BLaER1 (cell line): ENCODE data around the gene SRSF12.

ENCODE experiments used
- H3K27ac ChIP-seq: shearing (Covaris generic); formaldehyde crosslinking; 2 replicates; pipeline ENCODE4 v1.8.1; 2022
- H3K27me3 ChIP-seq: shearing (Covaris generic); formaldehyde crosslinking; 2 replicates; pipeline ENCODE4 v1.8.1; 2022
- H3K36me3 ChIP-seq: shearing (Covaris generic); formaldehyde crosslinking; 2 replicates; pipeline ENCODE4 v1.8.1; 2022
- H3K4me1 ChIP-seq: shearing (Covaris generic); formaldehyde crosslinking; 2 replicates; pipeline ENCODE4 v1.8.1; 2022
- H3K4me2 ChIP-seq: shearing (Covaris generic); formaldehyde crosslinking; 2 replicates; pipeline ENCODE4 v1.8.1; 2022
- H3K4me3 ChIP-seq: shearing (Covaris generic); formaldehyde crosslinking; 2 replicates; pipeline ENCODE4 v1.8.1; 2022
- H3K9ac ChIP-seq: shearing (Covaris generic); formaldehyde crosslinking; 2 replicates; pipeline ENCODE4 v1.8.1; 2022
- H3K9me3 ChIP-seq: shearing (Covaris generic); formaldehyde crosslinking; 2 replicates; pipeline ENCODE4 v1.8.1; 2022
- H4K20me1 ChIP-seq: shearing (Covaris generic); formaldehyde crosslinking; 2 replicates; pipeline ENCODE4 v1.8.1; 2022
- Cebpa-rat ChIP-seq: shearing (Covaris generic); IDR thresholded peaks from 2 replicates; pipeline ENCODE4 v1.8.1; 2022

The SRSF12 gene

GRCh38 chr6:89059227-89059626 lies 58.6 kb downstream of the SRSF12 start:
- H3K4me1 ChIP-seq: no peaks in the 10 kb centered on the region
- no peaks in the 10 kb centered on the region for H3K36me3 ChIP-seq
- H3K4me2 ChIP-seq: no peak overlapping the region
- H3K9ac ChIP-seq: no peak overlapping the region
- H3K4me3 ChIP-seq: no peak overlapping the region
- no peaks in the 10 kb centered on the region for H3K9me3 ChIP-seq
- H3K27ac ChIP-seq: no peak overlapping the region
- H4K20me1 ChIP-seq: no peaks in the 10 kb centered on the region
- no peaks in the 10 kb centered on the region for H3K27me3 ChIP-seq
- no peak for TF ChIP-seq Cebpa-rat

DNA sequence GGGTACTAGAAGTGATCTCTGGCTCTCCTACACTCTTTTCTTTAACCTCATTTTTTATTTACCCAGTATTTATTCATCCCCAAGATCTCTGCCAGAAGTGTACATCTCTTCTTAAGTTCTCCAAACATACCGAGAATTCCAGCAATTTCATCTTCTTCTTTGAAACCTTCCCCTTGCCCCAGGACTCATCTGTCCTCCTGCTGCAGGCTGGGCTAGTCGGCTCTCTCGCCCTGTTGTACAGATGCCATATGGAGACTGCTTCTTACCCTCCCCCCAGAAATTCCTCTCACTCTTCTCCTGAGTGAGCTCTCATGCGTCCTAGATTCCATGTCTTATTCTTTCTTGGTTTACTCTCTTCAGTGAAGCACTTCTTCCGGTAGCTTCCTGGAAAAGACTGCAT lies 59.2 kb downstream of the SRSF12 start:
- Histone ChIP-seq H3K4me2 (no peak overlapping the region), H3K4me3 (no peak overlapping the region), H3K27me3 (no peaks in the 10 kb centered on the region), H3K27ac (no peak overlapping the region), H3K4me1 (no peaks in the 10 kb centered on the region), H3K9ac (no peak overlapping the region), H4K20me1 (no peaks in the 10 kb centered on the region), H3K36me3 (no peaks in the 10 kb centered on the region), H3K9me3 (no peaks in the 10 kb centered on the region)
- no peak for TF ChIP-seq Cebpa-rat

DNA sequence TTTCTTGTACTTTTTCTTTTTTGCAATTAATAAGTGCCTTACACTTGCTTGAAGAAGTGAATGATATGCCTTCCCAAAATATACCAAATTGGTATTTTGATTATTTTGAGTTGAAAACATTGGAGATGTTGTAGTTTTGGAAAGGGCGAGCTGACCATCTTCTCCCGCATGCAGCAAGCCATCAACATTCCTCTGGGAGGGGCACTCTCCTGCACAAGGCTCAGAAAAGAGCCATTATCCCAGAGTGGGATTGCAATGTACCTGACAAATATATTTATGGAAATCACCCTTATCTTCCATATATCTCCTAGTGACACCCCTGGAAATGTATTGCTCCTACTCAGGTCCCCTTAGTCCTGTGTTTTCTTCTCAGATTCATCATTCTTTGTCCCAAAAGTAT lies 60.1 kb downstream of the SRSF12 start:
- Histone ChIP-seq H3K9ac (no peak overlapping the region), H3K36me3 (no peaks in the 10 kb centered on the region), H3K27ac (no peak overlapping the region), H3K9me3 (no peaks in the 10 kb centered on the region), H3K27me3 (no peaks in the 10 kb centered on the region), H3K4me1 (no peaks in the 10 kb centered on the region), H3K4me3 (no peak overlapping the region), H3K4me2 (no peak overlapping the region), H4K20me1 (no peaks in the 10 kb centered on the region)
- no peak for TF ChIP-seq Cebpa-rat

DNA sequence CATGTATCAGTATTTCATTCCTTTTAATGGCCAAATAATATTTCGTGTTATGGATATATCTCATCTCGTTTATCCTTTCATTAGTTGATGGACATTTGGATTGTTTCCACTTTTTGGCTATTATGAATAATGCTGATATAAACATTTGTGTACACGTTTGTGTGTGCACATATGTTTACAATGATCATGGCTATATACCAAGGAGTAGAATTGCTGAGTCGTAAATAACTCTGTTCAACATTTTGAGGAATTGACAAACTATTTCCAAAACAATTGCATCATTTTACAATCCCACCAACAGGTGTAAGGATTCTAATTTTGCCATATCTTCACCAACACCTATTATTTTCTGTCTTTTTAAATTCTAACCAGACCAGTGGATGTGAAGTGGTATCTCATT lies 63.7 kb downstream of the SRSF12 start:
- TF ChIP-seq Cebpa-rat: no peak
- H3K4me3 ChIP-seq: no peak overlapping the region
- no peak overlapping the region for H3K27ac ChIP-seq
- no peak overlapping the region for H3K9ac ChIP-seq
- no peaks in the 10 kb centered on the region for H3K9me3 ChIP-seq
- H4K20me1 ChIP-seq: no peaks in the 10 kb centered on the region
- no peaks in the 10 kb centered on the region for H3K27me3 ChIP-seq
- no peaks in the 10 kb centered on the region for H3K4me1 ChIP-seq
- H3K4me2 ChIP-seq: no peak overlapping the region
- H3K36me3 ChIP-seq: no peaks in the 10 kb centered on the region

GRCh38 chr6:89051676-89052075 lies 66.2 kb downstream of the SRSF12 start:
- no peak for TF ChIP-seq Cebpa-rat
- H3K4me1 ChIP-seq: no peaks in the 10 kb centered on the region
- H3K9me3 ChIP-seq: no peaks in the 10 kb centered on the region
- H3K9ac ChIP-seq: no peak overlapping the region
- H3K4me2 ChIP-seq: no peak overlapping the region
- H3K27ac ChIP-seq: no peak overlapping the region
- H3K4me3 ChIP-seq: no peak overlapping the region
- no peaks in the 10 kb centered on the region for H3K36me3 ChIP-seq
- no peaks in the 10 kb centered on the region for H3K27me3 ChIP-seq
- H4K20me1 ChIP-seq: no peaks in the 10 kb centered on the region

DNA sequence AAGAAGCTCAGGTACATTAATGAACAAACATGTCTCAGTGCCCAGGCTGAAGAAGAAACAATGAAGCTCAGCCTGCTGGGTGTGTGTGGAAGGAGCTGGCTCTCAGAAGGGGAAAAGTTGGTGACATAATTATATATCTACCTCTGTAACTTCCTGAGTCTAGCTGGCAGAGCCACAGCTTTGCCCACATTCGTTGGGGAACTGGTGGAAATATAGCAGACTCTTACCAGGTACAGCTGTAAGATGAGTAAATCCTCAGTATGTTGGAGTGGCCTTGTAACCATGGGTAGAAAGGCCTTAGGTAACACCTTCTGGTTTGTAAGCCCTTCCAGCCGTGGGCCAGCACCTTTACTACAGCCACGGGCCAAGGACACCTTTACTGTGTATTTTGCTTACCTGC lies 67.2 kb downstream of the SRSF12 start:
- no peaks in the 10 kb centered on the region for H3K27me3 ChIP-seq
- TF ChIP-seq Cebpa-rat: no peak
- no peak overlapping the region for H3K4me3 ChIP-seq
- no peaks in the 10 kb centered on the region for H3K36me3 ChIP-seq
- no peaks in the 10 kb centered on the region for H3K9me3 ChIP-seq
- no peaks in the 10 kb centered on the region for H3K4me1 ChIP-seq
- H3K27ac ChIP-seq: no peak overlapping the region
- H3K9ac ChIP-seq: no peak overlapping the region
- H4K20me1 ChIP-seq: no peaks in the 10 kb centered on the region
- no peak overlapping the region for H3K4me2 ChIP-seq

- no peaks in the 10 kb centered on the region for H3K9me3 ChIP-seq
- no peak overlapping the region for H3K4me2 ChIP-seq
- no peaks in the 10 kb centered on the region for H3K36me3 ChIP-seq
- H3K9ac ChIP-seq: no peak overlapping the region
- H3K27ac ChIP-seq: no peak overlapping the region
- no peaks in the 10 kb centered on the region for H3K4me1 ChIP-seq
- H4K20me1 ChIP-seq: no peaks in the 10 kb centered on the region
- no peaks in the 10 kb centered on the region for H3K27me3 ChIP-seq
- TF ChIP-seq Cebpa-rat: no peak
- no peak overlapping the region for H3K4me3 ChIP-seq
These were observed 67.7 kb downstream of the SRSF12 start for GRCh38 chr6:89050155-89050554.

DNA sequence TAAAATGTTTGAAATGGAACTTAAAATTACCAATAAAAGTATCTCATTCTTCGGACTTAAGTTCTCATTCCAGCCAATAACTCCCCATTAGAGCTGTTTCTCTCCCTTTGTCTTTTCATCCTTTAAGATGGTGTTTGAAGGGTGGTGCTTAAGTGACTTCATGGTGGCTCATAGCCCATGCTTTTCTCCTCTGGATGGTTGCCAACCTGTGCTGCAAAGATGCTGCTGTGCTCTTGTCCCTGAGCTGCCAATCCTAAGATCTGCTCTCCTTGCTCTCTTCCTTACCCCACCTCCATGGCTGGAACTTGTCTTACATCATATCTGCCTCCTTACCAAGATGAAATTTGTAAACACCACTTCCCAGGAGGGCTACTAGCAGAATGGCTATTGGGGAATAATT lies 68.9 kb downstream of the SRSF12 start:
- Histone ChIP-seq H3K27me3 (no peaks in the 10 kb centered on the region), H3K9me3 (no peaks in the 10 kb centered on the region), H3K4me2 (no peak overlapping the region), H3K36me3 (no peaks in the 10 kb centered on the region), H3K4me3 (no peak overlapping the region), H4K20me1 (no peaks in the 10 kb centered on the region), H3K9ac (no peak overlapping the region), H3K27ac (no peak overlapping the region), H3K4me1 (no peaks in the 10 kb centered on the region)
- TF ChIP-seq Cebpa-rat: no peak

- H3K4me1 ChIP-seq: no peaks in the 10 kb centered on the region
- no peaks in the 10 kb centered on the region for H3K9me3 ChIP-seq
- no peaks in the 10 kb centered on the region for H3K36me3 ChIP-seq
- no peak overlapping the region for H3K9ac ChIP-seq
- H4K20me1 ChIP-seq: no peaks in the 10 kb centered on the region
- no peak for TF ChIP-seq Cebpa-rat
- no peak overlapping the region for H3K4me2 ChIP-seq
- no peak overlapping the region for H3K27ac ChIP-seq
- H3K4me3 ChIP-seq: no peak overlapping the region
- H3K27me3 ChIP-seq: no peaks in the 10 kb centered on the region
These were observed 69.5 kb downstream of the SRSF12 start for GRCh38 chr6:89048288-89048923.

DNA sequence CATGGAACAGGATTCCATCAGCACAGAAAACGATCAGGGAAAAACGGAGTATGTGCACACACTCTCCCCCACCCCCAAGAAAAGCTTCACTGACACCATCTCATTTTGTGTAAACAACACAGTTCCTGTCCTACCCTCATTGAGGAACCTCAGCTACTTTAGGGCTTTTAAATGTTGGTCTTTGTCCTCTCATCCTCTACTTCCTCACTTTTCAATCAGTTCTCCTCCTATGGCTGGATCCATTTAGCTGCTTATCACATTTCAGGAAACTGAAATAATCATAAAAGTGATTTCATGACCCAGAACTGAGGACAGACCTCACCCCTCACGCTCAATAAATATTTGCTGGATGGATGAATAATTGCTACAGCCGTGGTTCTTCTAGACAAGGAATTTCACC lies 70.4 kb downstream of the SRSF12 start:
- H3K9ac ChIP-seq: no peak overlapping the region
- no peaks in the 10 kb centered on the region for H3K27me3 ChIP-seq
- H4K20me1 ChIP-seq: no peaks in the 10 kb centered on the region
- H3K4me1 ChIP-seq: no peaks in the 10 kb centered on the region
- H3K4me3 ChIP-seq: no peak overlapping the region
- no peak overlapping the region for H3K4me2 ChIP-seq
- TF ChIP-seq Cebpa-rat: no peak
- H3K9me3 ChIP-seq: no peaks in the 10 kb centered on the region
- no peaks in the 10 kb centered on the region for H3K36me3 ChIP-seq
- no peak overlapping the region for H3K27ac ChIP-seq
